BJ (cell line): ENCODE measurements around the gene CRTC2. TPM values are rescaled to one million over a fixed set of nuclear protein-coding genes. Genes with fewer than 3 reads are reported as not detected.
"Not testable (repeated sequence)": the region's sequence is repeated elsewhere in the genome, so short reads cannot be mapped to it uniquely, and the experiment has no call there.

ENCODE experiments used
- CTCF ChIA-PET: fragments of 350-600 bp; formaldehyde crosslinking; extraction: SDS; loops from one replicate; lab custom pipeline; 2021; ENCODE audit warnings: antibody characterized with exemption, inconsistent platforms; lab: Yijun Ruan, JAX
- POLR2A ChIA-PET: fragments of 300-600 bp; sonication (Branson Sonifier 250); formaldehyde crosslinking; extraction: SDS; loops from one replicate; lab custom pipeline; 2021; ENCODE audit warnings: antibody characterized with exemption; lab: Charles Lee
- DNase-seq: peaks from one replicate; pipeline ENCODE4 v3.0.0-alpha.2; 2011; ENCODE audit warnings: low read depth
- H3K27me3 ChIP-seq: 2 replicates; pipeline ENCODE4 v1.6.0; 2011; ENCODE audit warnings: low read length; ENCODE audit not compliant: control insufficient read depth, insufficient read depth
- H3K36me3 ChIP-seq: 2 replicates; pipeline ENCODE4 v1.5.1; 2011; ENCODE audit warnings: low read length; ENCODE audit not compliant: control insufficient read depth, insufficient read depth
- H3K4me3 ChIP-seq: 2 replicates; pipeline ENCODE4 v1.5.1; 2011; ENCODE audit warnings: low read depth, mild to moderate bottlenecking, control low read depth, low read length
- polyA plus RNA-seq: library from polyadenylated mRNA; depleted of rRNA; stranded (reverse); fragments of >200 nt; gene quantifications from 2 replicates; pipeline ENCODE4 v1.2.3, GENCODE V29; 2011; rRNA removed
- small RNA-seq: library from RNA; depleted of rRNA; stranded (forward); fragments of <200 nt; gene quantifications from one replicate; pipeline ENCODE3, GENCODE V24; 2012; ENCODE audit warnings: low replicate concordance, low read depth; ENCODE audit not compliant: insufficient read length
- TF ChIP-seq, protein P1 (sequence below): IDR thresholded peaks from 2 replicates; pipeline ENCODE4 v1.5.1; 2011; ENCODE audit warnings: low read depth, mild to moderate bottlenecking, control low read depth, inconsistent platforms, low read length, moderate library complexity; ENCODE audit not compliant: insufficient read depth

Gene CRTC2
- polyA plus RNA-seq, 1 experiment = 25.2 TPM

DNA sequence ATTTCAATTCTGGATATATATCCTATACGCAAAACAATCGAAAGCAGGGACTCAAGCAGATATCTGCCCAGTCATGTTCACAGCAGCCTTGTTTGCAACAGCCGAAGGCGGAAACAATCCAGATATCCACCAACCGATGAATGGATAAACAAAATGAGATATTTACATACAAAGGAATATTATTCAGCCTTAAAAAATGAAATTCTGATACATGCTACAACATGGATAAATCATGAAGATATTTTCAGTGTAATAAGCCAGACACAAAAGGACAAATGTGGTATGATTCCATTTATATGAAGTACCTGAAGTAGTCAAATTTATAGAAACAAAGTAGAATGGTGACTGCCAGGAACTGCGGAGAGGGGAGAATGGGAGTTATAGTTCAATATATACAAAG is 51.3 kb downstream of the CRTC2 start:
- ChIA-PET CTCF (no interaction called here), POLR2A (no interaction called here)
- DNase-seq = no peak
- Histone ChIP-seq H3K27me3 (no peaks in the 10 kb centered on the region), H3K4me3 (no peak overlapping the region), H3K36me3 (no peaks in the 10 kb centered on the region; the same call in 1 of the 2 replicates)
- TF ChIP-seq, protein P1, sequence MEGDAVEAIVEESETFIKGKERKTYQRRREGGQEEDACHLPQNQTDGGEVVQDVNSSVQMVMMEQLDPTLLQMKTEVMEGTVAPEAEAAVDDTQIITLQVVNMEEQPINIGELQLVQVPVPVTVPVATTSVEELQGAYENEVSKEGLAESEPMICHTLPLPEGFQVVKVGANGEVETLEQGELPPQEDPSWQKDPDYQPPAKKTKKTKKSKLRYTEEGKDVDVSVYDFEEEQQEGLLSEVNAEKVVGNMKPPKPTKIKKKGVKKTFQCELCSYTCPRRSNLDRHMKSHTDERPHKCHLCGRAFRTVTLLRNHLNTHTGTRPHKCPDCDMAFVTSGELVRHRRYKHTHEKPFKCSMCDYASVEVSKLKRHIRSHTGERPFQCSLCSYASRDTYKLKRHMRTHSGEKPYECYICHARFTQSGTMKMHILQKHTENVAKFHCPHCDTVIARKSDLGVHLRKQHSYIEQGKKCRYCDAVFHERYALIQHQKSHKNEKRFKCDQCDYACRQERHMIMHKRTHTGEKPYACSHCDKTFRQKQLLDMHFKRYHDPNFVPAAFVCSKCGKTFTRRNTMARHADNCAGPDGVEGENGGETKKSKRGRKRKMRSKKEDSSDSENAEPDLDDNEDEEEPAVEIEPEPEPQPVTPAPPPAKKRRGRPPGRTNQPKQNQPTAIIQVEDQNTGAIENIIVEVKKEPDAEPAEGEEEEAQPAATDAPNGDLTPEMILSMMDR = no peak

DNA sequence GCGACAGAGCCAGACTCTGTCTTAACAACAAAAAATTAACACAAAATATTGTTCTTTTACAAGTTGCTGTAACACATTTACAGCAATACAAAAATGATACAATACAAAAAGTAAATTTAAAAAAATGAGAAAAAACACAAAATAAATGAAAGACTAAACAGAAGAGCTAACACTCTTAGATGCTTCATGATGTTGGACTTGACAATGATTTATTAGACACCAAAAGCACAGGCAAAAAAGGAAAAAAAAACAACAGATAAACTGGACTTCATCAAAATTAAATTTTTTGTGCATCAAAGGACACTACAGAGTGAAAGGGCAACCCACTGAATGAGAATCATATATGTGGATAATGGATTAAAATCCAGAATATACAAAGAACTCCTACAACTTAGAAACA is 52.0 kb downstream of the CRTC2 start:
- H3K4me3 ChIP-seq = no peak overlapping the region
- TF ChIP-seq, protein P1 = no peak
- ChIA-PET CTCF (no interaction called here), POLR2A (no interaction called here)
- no peak for DNase-seq
- H3K27me3 ChIP-seq = no peaks in the 10 kb centered on the region
- H3K36me3 ChIP-seq = no peaks in the 10 kb centered on the region; the same call in 1 of the 2 replicates

DNA sequence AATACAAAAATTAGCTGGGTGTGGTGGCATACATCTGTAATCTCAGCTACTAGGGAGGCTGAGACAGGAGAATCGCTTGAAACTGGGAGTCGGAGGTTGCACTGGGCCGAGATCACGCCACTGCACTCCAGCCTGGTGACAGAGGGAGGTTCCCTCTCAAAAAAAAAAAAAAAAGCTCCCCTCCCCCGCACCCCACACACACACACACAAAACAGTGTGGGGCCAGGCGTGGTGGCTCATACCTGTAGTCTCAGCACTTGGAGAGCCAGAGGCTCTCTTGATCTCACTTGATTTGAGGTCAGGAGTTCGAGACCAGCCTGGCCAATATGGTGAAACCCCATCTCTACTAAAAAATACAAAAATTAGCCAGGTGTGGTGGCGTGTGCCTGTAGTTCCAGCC is 52.5 kb downstream of the CRTC2 start:
- H3K36me3 ChIP-seq, CTCF ChIA-PET, DNase-seq, H3K27me3 ChIP-seq, H3K4me3 ChIP-seq, POLR2A ChIA-PET: not testable (repeated sequence)

DNA sequence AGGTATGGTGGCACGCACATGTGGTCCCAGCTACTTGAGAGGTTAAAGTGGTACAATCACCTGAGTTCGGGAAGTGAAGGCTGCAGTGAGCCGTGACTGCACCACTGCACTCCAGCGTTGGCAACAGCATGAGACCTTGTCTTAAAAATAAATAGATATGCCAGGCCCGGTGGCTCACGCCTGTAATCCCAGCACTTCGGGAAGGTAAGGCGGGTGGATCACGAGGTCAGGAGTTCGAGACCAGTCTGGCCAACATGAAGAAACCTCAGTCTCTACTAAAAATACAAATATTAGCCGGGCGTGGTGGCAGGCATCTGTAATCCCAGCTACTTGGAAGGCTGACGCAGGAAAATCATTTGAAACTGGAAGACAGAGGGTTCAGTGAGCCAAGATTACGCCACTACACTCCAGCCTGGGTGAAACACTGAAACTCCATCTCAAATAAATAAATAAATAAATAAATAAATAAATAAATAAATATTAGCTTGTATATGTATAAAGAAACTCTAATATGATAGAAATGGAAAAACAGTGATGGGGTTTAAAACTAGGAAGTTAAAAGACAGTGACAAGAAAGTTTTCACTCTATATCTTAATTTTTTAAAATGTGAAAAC is 54.5 kb downstream of the CRTC2 start:
- ChIA-PET CTCF (interaction anchor here (0.7 to 1.4 kb wide), 2 partner anchors 12 to 19 kb away, joined by 3 to 4 read pairs; partner anchors contain the start of gene GATAD2B), POLR2A (no interaction called here)
- no peak for DNase-seq
- Histone ChIP-seq H3K36me3 (no peaks in the 10 kb centered on the region; the same call in 1 of the 2 replicates), H3K27me3 (no peaks in the 10 kb centered on the region), H3K4me3 (no peak overlapping the region)
- TF ChIP-seq, protein P1 = no peak

DNA sequence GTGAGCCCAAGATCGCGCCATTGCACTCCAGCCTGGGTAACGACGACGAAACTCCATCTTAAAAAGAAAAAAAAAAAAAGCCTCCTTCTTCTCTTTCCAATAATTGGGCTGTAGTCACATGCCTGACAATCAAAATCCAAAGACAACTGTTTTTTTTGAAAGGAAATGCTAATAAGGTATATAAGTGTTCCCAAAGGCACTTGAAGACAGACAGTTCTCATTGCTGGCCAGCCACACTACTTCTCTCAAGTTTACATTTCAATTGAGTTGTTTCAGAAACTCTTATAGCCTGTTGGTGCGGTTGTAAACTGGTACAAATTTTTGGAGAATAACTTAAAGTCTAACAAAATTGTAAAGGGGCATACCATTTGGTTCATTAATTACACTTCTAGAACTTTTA is 58.9 kb downstream of the CRTC2 start:
- CTCF ChIA-PET = no interaction called here
- POLR2A ChIA-PET = no interaction called here
- Histone ChIP-seq H3K36me3 (no peaks in the 10 kb centered on the region), H3K27me3 (no peaks in the 10 kb centered on the region), H3K4me3 (no peak overlapping the region)
- DNase-seq = no peak
- TF ChIP-seq, protein P1 = no peak

Small RNA genes within 50 kb of the gene (small RNA-seq; reads per million reads assigned to genes)
- not detected for gene MIR6737

Other genes with a start within 250 kb of the CRTC2 start
- 38.8 and 52.8 TPM in 2 replicates for gene INTS3, start 230.6 kb downstream of the CRTC2 start, polyA plus RNA-seq
- 18.2 and 25.4 TPM in 2 replicates for gene SLC27A3, start 183.2 kb downstream of the CRTC2 start, polyA plus RNA-seq
- gene GATAD2B, start 35.6 kb downstream of the CRTC2 start, polyA plus RNA-seq = 3.6 and 4.4 TPM in 2 replicates
- 10.1 and 17.6 TPM in 2 replicates for gene DENND4B, start 11.9 kb downstream of the CRTC2 start, polyA plus RNA-seq
- gene SLC39A1, start 4.9 kb upstream of the CRTC2 start, polyA plus RNA-seq = 97.6 and 121 TPM in 2 replicates
- 8.0 and 8.7 TPM in 2 replicates for gene CREB3L4, start 9.3 kb upstream of the CRTC2 start, polyA plus RNA-seq
- 189 and 227 TPM in 2 replicates for gene JTB, start 19.1 kb upstream of the CRTC2 start, polyA plus RNA-seq
- 69.5 and 92.8 TPM in 2 replicates for gene RAB13, start 27.7 kb upstream of the CRTC2 start, polyA plus RNA-seq
- 8,584 and 9,070 TPM in 2 replicates for gene RPS27, start 32.1 kb upstream of the CRTC2 start, polyA plus RNA-seq
- not detected in 2 replicates for gene NUP210L, start 196.5 kb upstream of the CRTC2 start, polyA plus RNA-seq
- gene TPM3, start 233.5 kb upstream of the CRTC2 start, polyA plus RNA-seq = 275 and 376 TPM in 2 replicates
- not detected in 2 replicates for gene CFAP141, start 247.7 kb upstream of the CRTC2 start, polyA plus RNA-seq